DMS53 treated with DMSO at 0.1 percent for 48 hours (cell line): ENCODE measurements around the gene TBC1D8B.
"Not testable (repeated sequence)": the region's sequence is repeated elsewhere in the genome, so short reads cannot be mapped to it uniquely, and the experiment has no call there.

Experiments used
- DNase-seq: peaks from one replicate; lab custom pipeline; 2025; ENCODE audit not compliant: unreplicated experiment; lab: John Stamatoyannopoulos, UW

Gene TBC1D8B

DNA sequence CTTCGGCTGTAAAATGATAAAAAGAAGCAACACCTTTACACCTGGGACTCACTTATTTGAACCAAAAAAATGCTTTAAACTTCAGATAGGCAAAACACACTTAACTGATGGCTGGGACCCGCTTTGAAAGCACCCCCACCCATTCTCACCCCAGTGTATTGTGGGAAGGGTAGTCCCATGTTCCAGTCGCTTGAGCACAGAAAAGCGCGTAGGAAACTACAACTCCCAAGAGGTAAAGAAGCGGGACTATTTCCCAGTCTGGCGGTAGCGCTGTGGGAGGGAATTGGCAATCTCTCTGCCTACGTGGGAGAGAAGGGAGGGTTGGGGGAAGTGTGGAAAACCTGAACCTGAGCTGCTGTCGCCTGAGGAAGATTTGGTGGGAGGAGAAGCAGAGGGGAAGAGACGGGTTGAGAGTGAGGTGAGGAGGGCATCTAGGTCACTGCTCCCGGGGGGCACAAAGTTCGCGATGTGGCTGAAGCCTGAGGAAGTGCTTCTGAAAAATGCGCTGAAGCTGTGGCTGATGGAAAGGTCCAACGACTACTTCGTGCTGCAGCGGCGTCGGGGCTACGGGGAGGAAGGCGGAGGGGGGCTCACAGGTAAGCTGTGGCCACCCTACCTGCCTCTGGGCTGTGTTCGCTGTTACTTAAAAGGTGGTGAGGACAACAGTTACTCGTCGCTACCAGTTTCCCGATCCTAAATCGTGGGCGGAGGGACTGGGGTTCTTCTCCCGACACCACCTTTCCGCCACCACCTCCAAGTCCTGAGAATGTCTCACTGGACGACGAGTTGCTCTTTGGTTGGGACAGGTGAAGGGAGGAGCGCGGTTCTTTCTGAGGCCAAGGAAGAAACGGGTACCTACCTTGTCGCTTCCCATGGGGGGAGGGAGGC, at the start of gene TBC1D8B:
TBC1D8B (plus strand) TSS at position 286 of the 888 bp plus-strand sequence; CDS start at position 467, 181 bp downstream.
- DNase-seq = peak; percentile 91

GRCh38 chrX:106769288-106769687, 33.2 kb upstream of the TBC1D8B start:
- not testable (repeated sequence) for DNase-seq

DNA sequence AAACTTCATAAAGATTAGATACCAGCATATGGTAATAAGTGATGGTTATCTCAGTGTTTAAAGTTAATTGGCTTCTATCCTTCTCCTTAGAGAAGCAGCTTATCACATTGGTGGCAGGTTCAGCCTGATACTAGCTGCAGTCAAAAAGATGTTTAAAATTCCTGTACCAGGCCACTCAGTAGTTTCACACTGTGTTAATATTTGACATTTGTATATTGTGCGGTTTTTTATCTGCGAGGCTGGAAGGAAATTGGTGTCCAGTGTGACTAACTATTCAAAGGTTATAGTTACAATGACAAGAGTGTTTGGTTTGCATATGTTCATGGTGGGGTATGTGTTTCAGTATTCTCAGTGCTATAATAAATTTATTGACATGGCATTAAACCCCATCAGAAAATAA, 27.5 kb upstream of the TBC1D8B start:
- no peak for DNase-seq

DNA sequence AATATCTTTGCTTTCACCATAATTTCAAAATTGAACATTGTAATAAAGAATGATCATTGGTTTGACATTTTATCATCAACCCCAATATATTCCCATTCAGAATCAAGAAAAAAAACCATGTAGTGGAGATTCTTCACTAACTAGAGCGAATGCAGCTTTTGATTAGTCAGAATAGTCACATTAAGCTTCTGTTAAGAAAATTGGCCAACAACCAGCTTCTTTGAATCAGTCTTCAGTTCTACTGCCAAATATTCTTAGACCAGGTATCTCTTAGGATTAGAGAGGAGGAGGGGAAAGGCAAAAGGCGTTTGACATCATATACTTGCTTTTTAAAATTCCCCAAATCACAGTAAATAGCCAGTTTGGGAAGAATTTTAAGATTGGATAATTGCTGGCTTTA, 22.2 kb upstream of the TBC1D8B start:
- no peak for DNase-seq

- no peak for DNase-seq
Measured at GRCh38 chrX:106780664-106781377, 21.7 kb upstream of the TBC1D8B start.

- DNase-seq = no peak
Measured at GRCh38 chrX:106783716-106784115, 18.8 kb upstream of the TBC1D8B start.

GRCh38 chrX:106791495-106791894, 11.0 kb upstream of the TBC1D8B start:
- no peak for DNase-seq

GRCh38 chrX:106802063-106802387, 448 bp upstream of the TBC1D8B start:
- DNase-seq = peak; percentile 79

GRCh38 chrX:106811131-106811910, 8.8 kb downstream of the TBC1D8B start:
- no peak for DNase-seq

DNA sequence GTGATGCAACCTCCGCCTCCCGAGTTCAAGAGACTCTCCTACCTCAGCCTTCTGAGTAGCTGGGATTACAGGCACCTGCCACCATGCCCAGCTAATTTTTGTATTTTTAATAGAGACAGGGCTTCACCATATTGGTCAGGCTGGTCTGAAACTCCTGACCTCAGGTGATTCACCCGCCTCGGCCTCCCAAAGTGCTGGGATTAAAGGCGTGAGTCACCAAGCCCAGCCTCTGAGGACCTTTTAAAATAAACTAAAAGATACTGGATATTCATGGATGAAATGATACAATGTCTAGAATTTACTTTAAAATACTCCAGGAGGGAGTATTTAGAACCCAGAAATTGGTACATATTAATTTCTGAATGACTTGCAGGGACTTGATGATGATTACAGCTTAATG, 10.5 kb downstream of the TBC1D8B start:
- DNase-seq = not testable (repeated sequence)

- not testable (repeated sequence) for DNase-seq
Measured at GRCh38 chrX:106814093-106814492, 11.6 kb downstream of the TBC1D8B start.

DNA sequence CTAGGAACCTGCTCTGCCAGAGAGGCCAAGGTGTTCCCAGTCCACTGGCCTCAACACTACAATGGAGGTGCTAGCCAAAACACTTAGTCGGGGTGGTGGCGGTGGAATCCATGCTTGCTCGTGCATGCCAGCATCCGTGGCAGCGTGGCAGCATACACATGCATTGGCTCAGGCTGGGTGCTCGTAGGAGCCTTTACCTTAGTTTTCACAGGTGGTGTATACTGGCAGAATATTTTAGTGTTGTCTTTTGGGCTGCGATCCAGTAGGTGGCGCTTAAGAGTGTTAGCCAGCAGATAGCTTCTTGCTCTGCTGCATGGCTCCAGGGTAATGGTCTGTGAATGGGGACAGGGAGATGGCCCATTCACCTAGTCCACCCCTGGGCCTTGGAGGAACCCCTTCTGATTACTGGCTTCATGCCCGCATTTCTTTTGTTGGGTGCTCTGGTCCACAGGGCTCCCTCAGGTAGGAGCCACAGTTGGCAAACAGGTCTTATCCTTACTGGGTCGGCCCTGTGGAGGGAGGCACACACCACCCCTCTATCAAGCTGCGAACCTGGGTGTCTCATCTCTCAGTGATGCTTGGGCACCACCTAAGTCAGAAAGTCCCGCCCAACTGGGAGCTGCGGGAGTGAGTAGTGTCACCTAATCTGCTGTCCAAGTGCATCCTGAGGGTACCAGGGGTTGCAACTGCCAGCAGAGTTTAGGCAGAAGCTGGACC, 60.7 kb downstream of the TBC1D8B start:
- DNase-seq = peak; percentile 33

- no peak for DNase-seq
Measured at GRCh38 chrX:106863697-106864096, 61.2 kb downstream of the TBC1D8B start.

DNA sequence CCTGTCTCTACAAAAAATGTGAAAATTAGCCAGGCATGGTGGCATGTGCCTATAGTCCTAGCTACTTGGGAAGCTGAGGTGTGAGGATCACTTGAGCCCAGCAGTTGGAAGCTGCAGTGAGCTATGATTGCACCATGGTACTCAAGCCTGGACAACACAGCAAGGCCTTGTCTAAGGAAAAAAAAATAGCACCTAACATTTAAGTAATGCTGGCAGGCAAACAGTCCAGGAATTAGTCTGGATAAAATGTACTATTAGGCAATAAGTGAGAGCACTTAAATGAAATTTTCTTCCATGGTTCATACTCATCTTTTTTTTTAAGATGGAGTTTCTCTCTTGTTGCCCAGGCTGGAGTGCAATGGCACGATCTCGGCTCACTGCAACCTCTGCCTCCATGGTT, 70.3 kb downstream of the TBC1D8B start:
- not testable (repeated sequence) for DNase-seq

DNA sequence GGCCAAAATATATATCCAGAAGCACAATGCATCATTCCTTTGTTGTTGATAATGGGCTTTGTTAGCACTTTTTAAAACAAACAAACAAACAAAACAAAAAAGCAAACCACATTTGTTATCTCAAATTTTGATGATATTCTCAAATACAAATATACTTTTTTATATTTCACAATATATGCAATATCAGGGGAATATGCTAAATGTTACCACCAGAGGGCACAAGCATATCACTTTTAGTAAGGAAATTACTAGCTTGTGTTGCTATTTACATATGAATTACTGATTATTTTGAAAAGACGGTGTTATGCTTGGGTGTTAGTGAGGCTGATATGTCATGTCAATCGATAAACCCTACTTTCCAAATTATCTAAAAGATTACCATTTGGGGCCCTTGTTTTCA, 71.6 kb downstream of the TBC1D8B start:
- DNase-seq = peak; percentile 36

DNA sequence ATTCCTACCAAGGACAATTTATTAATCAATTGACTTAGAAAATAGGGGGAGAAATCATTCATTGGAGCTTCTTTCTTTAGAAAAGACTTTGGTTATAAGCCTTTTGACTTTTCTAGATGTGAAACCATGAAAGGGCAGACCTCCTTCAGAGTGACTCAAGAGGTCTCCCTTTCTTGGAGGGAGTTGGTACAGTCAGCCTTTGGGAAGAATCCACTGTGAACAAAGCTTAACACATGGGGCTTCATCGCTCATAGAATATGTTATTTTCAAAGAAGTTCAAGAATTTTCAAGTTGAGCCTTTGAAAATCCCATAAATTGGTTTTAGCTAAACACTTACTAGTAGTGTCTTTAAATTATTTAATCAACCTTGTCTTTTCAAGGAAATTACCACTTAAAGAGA, 72.7 kb downstream of the TBC1D8B start:
- DNase-seq = no peak

- DNase-seq = no peak
Measured at GRCh38 chrX:106889468-106889867, 87.0 kb downstream of the TBC1D8B start.

DNA sequence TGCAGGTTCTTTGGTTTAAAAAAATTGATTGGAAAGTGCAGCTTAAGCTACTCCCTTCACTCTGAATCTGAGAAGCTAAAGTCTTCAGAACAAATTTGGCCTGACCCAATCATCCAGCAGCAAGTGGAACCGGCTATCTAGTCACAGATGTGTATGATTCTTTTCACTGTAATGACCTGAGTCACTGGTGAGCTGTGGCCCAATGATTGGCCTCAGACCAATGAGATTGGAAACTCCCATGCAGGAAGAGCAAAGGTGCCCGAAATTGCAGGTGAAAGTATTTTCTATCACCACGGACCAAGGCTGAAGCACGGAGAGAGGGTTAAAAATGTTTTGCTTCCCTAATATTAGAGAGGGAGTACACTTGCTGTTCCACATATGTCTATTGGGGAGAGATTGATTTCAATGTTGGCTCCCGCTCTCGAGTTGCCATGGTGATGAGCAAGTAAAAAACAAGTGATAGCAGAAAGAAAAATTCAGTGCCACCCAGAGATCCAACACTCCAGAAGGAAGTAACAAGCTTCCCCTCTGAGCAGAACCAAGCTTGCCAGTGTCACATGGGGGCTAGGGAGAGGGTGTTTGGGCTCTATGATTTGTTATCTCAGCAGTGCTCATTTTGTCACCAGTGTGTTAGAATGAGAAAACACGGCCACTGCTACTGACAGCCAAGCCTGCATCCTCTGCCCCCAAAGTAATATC, 89.4 kb downstream of the TBC1D8B start:
- no peak for DNase-seq

- DNase-seq = peak; percentile 48
Measured at GRCh38 chrX:106894392-106894909, 92.0 kb downstream of the TBC1D8B start.

GRCh38 chrX:106894978-106895452, 92.5 kb downstream of the TBC1D8B start:
- DNase-seq = peak; percentile 18
